COLO829 (cell line): ENCODE data around the gene SMTN.
"Not testable (repeated sequence)": the region's sequence is repeated elsewhere in the genome, so short reads cannot be mapped to it uniquely, and the experiment has no call there.

Experiments used
- DNase-seq: peaks from one replicate; pipeline ENCODE4 v3.0.0; 2012; ENCODE audit warnings: low spot score

Gene SMTN

DNA sequence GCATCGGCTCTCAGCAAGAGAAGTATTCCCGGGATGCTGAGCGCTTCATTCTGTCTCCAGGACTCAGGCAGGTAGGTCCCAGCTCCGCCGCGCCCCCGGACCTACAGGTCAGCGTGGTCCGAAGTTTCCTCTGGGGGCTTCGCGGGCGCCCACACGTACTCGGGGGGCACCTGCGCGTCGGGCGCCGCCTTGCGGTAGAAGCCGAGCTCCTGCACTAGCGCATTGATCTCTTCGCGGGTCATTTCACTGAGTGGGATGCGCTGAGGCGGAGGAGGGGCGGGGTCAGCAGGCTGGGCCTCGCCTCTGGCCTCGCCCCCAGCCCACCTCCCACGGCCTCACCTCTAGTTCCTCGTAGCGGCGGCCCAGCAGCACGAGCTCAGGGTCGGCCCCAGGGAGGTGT is 23.8 kb downstream of the SMTN start:
- no peak for DNase-seq

DNA sequence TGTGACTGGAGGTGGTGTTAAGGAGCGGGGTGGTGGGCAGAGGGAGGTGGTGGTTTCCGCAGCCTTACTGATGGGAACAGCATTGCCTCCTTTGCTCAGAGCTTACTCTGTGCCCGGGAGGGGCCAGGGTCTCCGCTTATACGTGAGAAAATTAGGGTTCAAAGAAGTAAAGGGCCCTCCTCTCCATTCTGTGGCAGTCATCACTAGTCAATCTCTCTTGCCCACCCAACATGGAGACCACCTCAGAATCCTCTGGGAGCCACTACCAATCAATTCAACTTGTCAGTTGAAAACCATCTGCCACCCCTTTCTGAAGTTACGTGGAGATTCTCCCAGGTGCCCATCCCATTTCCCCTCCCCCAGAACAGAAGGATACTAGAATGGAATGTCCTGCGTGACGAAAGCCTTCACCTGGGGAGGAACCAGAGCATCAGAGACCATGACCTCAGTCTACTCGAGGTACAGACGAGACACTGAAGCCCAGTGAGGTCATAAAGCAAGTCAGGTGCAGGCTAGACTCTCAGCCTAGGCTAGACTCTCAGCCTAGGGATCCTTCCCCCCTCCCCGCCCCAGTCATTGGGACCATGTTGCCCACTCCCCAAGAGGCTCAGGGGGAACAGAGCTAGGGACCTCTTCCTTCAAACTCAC is 24.3 kb downstream of the SMTN start:
- DNase-seq = no peak

DNA sequence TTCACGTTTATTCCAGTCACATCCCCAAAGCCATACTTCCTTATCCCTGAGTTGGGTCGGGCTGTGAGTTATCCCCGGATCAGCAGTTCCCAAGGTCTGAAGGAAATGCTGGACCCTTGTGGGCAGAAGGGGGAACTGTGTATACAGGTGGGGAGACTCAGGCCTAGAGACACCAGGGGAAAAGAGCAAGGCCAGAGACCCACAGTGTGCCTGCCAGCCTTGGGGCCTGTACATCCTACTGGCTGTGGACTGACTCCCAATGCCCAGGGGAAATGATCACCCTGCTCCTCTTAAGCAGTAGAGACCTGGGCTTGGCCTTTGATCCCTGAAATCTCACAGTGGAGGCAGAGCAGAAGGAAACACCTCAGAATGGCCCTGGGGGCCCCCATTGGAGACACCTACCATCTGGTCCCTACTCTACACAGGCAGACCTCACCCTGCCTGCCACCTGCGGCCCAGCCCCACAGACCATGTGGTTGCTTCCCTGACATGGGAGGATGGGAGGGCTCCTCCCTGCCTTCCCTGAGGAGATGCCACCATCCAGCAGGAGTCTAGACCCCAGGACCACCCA is 25.0 kb downstream of the SMTN start:
- no peak for DNase-seq

- DNase-seq = no peak
Measured at GRCh38 chr22:31106731-31107177, 25.6 kb downstream of the SMTN start.

GRCh38 chr22:31107178-31107893 is 26.2 kb downstream of the SMTN start, which contains the start of gene SELENOM:
SELENOM (minus strand) TSS chr22:31107568; CDS start chr22:31107505, 63 bp downstream.
- DNase-seq = peak; percentile 96

GRCh38 chr22:31107894-31108218 is 26.7 kb downstream of the SMTN start:
- no peak for DNase-seq

GRCh38 chr22:31112547-31113091 is 31.5 kb downstream of the SMTN start:
- DNase-seq = not testable (repeated sequence)

GRCh38 chr22:31118046-31118820 is 37.1 kb downstream of the SMTN start:
- no peak for DNase-seq

GRCh38 chr22:31119026-31119717 is 38.1 kb downstream of the SMTN start:
- no peak for DNase-seq

- no peak for DNase-seq
Measured at GRCh38 chr22:31120230-31120629, 39.1 kb downstream of the SMTN start.

GRCh38 chr22:31120642-31121041 is 39.5 kb downstream of the SMTN start:
- DNase-seq = no peak

- DNase-seq = no peak
Measured at GRCh38 chr22:31121403-31121802, 40.3 kb downstream of the SMTN start.

GRCh38 chr22:31122196-31122531 is 41.0 kb downstream of the SMTN start:
- DNase-seq = no peak

DNA sequence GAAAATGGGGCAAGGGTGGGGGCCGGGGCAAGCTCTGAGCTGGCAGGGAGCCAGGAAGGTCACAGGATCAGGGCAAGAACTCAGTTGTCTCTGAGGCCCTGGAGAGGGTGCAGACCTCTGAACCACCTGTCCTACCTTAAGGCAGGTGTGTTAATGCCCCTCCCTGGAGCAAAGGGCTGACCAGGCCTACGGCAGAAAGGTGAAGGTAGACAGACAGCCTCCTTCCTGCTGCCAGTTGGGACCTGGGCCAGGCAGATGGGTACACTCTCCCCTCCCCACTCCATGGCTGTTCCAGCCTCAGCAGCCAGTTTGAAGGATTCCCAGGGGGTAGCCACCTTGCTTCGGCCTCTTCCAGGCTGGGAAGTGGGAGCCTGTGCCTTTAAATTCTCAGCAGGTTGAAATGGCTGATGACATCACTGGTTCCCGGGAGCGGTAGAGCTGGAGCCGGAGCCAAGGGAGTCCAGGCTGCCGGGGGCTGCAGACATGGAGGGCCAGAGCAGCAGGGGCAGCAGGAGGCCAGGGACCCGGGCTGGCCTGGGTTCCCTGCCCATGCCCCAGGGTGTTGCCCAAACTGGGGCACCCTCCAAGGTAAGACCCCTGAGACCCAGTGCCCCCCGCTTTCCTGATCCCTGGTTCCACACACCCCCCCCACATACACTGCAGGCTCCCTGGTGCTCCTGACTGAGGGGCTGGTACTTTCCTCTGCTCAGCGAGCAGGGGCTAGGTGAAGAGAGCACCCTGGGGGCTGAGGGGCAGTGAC is 41.6 kb downstream of the SMTN start, which contains the start of gene INPP5J:
INPP5J (plus strand) TSS at position 435 of the 760 bp plus-strand sequence; CDS start at position 484, 49 bp downstream.
- peak; percentile 53 for DNase-seq

DNA sequence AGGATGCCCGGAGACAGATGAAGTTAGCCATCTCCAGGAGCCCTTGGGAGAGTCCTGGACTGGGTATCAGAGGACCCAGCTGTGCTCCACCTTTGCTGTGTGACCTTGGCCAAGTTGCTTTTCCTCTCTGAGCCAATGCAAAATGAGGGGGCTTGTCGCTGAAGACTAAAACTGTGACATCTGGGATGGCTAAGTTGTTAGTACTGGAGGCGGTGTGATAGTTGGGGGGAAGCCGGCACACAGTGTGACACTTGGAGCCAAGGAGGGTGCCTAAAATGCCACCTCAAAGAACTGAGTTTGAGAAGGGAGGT is 42.1 kb downstream of the SMTN start:
- DNase-seq = no peak

DNA sequence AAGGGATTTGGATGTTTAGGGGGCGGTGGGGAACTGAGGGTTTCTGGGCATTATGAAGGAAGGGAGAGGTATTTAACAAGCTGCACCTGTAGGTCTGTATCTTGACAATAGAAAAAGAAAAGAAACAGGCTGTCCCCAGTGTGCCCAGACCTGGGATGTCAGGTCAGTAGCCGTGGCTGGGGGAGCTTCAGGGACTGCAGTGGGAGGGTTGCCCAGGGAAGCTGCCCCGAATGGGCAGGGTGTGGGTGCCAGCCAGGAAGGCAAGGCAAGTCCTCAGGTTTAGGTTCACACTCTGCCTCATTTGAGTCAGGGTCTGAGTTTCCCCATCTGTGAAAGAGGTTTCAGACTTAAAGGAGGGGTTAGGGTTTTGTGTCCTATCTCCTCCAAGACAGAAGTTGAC is 43.2 kb downstream of the SMTN start:
- DNase-seq = no peak

GRCh38 chr22:31124811-31125465 is 43.8 kb downstream of the SMTN start:
- no peak for DNase-seq

GRCh38 chr22:31125521-31126117 is 44.5 kb downstream of the SMTN start:
- DNase-seq = no peak

- DNase-seq = no peak
Measured at GRCh38 chr22:31126128-31126868, 45.2 kb downstream of the SMTN start.

DNA sequence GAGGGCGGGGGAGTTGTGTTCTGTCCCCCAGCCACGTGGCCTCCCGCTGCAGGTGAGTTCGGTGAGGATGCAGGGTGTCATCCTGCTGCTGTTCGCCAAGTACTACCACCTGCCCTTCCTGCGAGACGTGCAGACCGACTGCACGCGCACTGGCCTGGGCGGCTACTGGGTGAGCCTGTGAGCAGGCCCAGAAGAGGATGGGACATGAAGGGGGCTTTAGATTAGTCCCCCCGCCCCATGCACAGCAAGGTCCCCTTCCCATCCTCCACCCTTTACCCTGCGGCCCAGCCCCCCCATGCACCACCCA is 45.7 kb downstream of the SMTN start:
- no peak for DNase-seq
